Natural killer cell treated with Interleukin-12 subunit alpha and Interleukin-12 subunit beta and Interleukin-15 and Interleukin-18, amount 100 ng/mL, for 72 hours (primary cell): ENCODE data around the gene CX3CR1. TPM values are rescaled to one million over a fixed set of nuclear protein-coding genes. Genes with fewer than 3 reads are reported as not detected.
A peak's percentile ranks its signal among the peaks of the same experiment; 100 is the strongest.

Experiments used
- ATAC-seq, 2 donors: fragments of 150-1000 bp; cut with Tn5 transposase in 1 of 2; sonication (Bioruptor Pico), chemical (Tn5 transposase) in 1 of 2; 2 replicates each; pipeline ENCODE4 v1.10.0; 2021
- DNase-seq: peaks from one replicate; pipeline ENCODE4 v3.0.0; 2022; ENCODE audit warnings: low spot score
- H3K27ac Mint-ChIP-seq, 2 donors: 1 replicate in 1 of 2; 2 replicates in 1 of 2; pipeline ENCODE4 v1.8.0; 2022; ENCODE audit warnings: mixed read lengths in 2 of 2, mild to moderate bottlenecking in 1 of 2, moderate library complexity in 1 of 2
- H3K27me3 Mint-ChIP-seq, 2 donors: 1 replicate in 1 of 2; 2 replicates in 1 of 2; pipeline ENCODE4 v1.8.0; 2022; ENCODE audit warnings: mixed read lengths in 2 of 2
- H3K36me3 Mint-ChIP-seq: one replicate; pipeline ENCODE4 v1.8.0; 2022; ENCODE audit warnings: mixed read lengths
- H3K4me1 Mint-ChIP-seq, 2 donors: 1 replicate in 1 of 2; 2 replicates in 1 of 2; pipeline ENCODE4 v1.8.0; 2022; ENCODE audit warnings: low read depth in 2 of 2, mixed read lengths in 2 of 2, mild to moderate bottlenecking in 1 of 2
- H3K4me3 Mint-ChIP-seq: one replicate; pipeline ENCODE4 v1.8.0; 2022; ENCODE audit warnings: mixed read lengths
- H3K9me3 Mint-ChIP-seq: 2 replicates; pipeline ENCODE4 v1.8.0; 2022; ENCODE audit warnings: mixed read lengths
- total RNA-seq, 2 donors: library from RNA; stranded (reverse); gene quantifications; one replicate each; pipeline ENCODE4 v1.2.3, GENCODE V29; 2022

CX3CR1 gene
- total RNA-seq, 2 donors from 2014 or later, result 5.8 to 18.4 TPM

- Mint-ChIP-seq H3K9me3 (no peaks in the 10 kb centered on the region), H3K4me3 (no peak overlapping the region), H3K27me3 (no peaks in the 10 kb centered on the region), H3K36me3 (no peaks in the 10 kb centered on the region), H3K4me1 (peaks cover 42 to 45% of the 10 kb centered on the region in 2 donors), H3K27ac (peak overlapping the region; percentile 53 to 71)
- ATAC-seq (no peak), DNase-seq (no peak)
Observed at GRCh38 chr3:39287216-39288164, 7.7 kb upstream of the CX3CR1 start.

- ATAC-seq (no peak), DNase-seq (no peak)
- no peak overlapping the region for H3K27ac Mint-ChIP-seq
- H3K4me3 Mint-ChIP-seq, result no peak overlapping the region
- no peaks in the 10 kb centered on the region for H3K9me3 Mint-ChIP-seq
- peaks cover 45 to 50% of the 10 kb centered on the region in 2 donors for H3K4me1 Mint-ChIP-seq
- H3K27me3 Mint-ChIP-seq, result no peaks in the 10 kb centered on the region
- no peaks in the 10 kb centered on the region for H3K36me3 Mint-ChIP-seq
Observed at GRCh38 chr3:39286771-39287170, 6.9 kb upstream of the CX3CR1 start.

- no peak overlapping the region for H3K4me3 Mint-ChIP-seq
- H3K27me3 Mint-ChIP-seq, result no peaks in the 10 kb centered on the region
- ATAC-seq (no peak), DNase-seq (no peak)
- no peaks in the 10 kb centered on the region for H3K36me3 Mint-ChIP-seq
- no peak overlapping the region for H3K27ac Mint-ChIP-seq
- H3K4me1 Mint-ChIP-seq, result peaks cover 58 to 60% of the 10 kb centered on the region in 2 donors
- no peaks in the 10 kb centered on the region for H3K9me3 Mint-ChIP-seq
Observed at GRCh38 chr3:39285332-39285731, 5.5 kb upstream of the CX3CR1 start.

- no peaks in the 10 kb centered on the region for H3K9me3 Mint-ChIP-seq
- ATAC-seq (no peak), DNase-seq (no peak)
- H3K4me1 Mint-ChIP-seq, result peaks cover 58 to 61% of the 10 kb centered on the region in 2 donors
- peak overlapping the region; percentile 38 for H3K4me3 Mint-ChIP-seq
- H3K36me3 Mint-ChIP-seq, result no peaks in the 10 kb centered on the region
- H3K27me3 Mint-ChIP-seq, result no peaks in the 10 kb centered on the region
- H3K27ac Mint-ChIP-seq, result peak overlapping the region; percentile 53 to 76
Observed at GRCh38 chr3:39284457-39284881, 4.6 kb upstream of the CX3CR1 start.

GRCh38 chr3:39282057-39282456 lies 2.2 kb upstream of the CX3CR1 start:
- peaks cover 62% of the 10 kb centered on the region in 2 donors for H3K4me1 Mint-ChIP-seq
- no peak for ATAC-seq
- H3K4me3 Mint-ChIP-seq, result peak overlapping the region; percentile 94
- no peaks in the 10 kb centered on the region for H3K9me3 Mint-ChIP-seq
- no peak for DNase-seq
- H3K27ac Mint-ChIP-seq, result peak overlapping the region; percentile 94 to 97
- H3K27me3 Mint-ChIP-seq, result no peaks in the 10 kb centered on the region
- H3K36me3 Mint-ChIP-seq, result no peaks in the 10 kb centered on the region

GRCh38 chr3:39281533-39281932 lies 1.7 kb upstream of the CX3CR1 start:
- DNase-seq (no peak), ATAC-seq (peak in 1 of 2 donors; percentile 50)
- H3K36me3 Mint-ChIP-seq, result no peaks in the 10 kb centered on the region
- H3K4me3 Mint-ChIP-seq, result peak overlapping the region; percentile 94
- peak overlapping the region; percentile 94 to 97 for H3K27ac Mint-ChIP-seq
- no peaks in the 10 kb centered on the region for H3K9me3 Mint-ChIP-seq
- peaks cover 67% of the 10 kb centered on the region in 2 donors for H3K4me1 Mint-ChIP-seq
- no peaks in the 10 kb centered on the region for H3K27me3 Mint-ChIP-seq

- Mint-ChIP-seq H3K27ac (peak overlapping the region; percentile 94 to 97), H3K27me3 (no peaks in the 10 kb centered on the region), H3K36me3 (no peaks in the 10 kb centered on the region), H3K4me3 (peak overlapping the region; percentile 94), H3K9me3 (no peaks in the 10 kb centered on the region), H3K4me1 (peaks cover 76 to 77% of the 10 kb centered on the region in 2 donors)
- DNase-seq, result no peak
- ATAC-seq, result peak in 1 of 2 donors; percentile 24
Observed at GRCh38 chr3:39280571-39280970, 735 bp upstream of the CX3CR1 start.

GRCh38 chr3:39278616-39278935 lies 1.3 kb downstream of the CX3CR1 start:
- Mint-ChIP-seq H3K36me3 (no peaks in the 10 kb centered on the region), H3K4me1 (peaks cover 79 to 84% of the 10 kb centered on the region in 2 donors), H3K9me3 (no peaks in the 10 kb centered on the region), H3K27ac (peak overlapping the region; percentile 94 to 97), H3K27me3 (no peaks in the 10 kb centered on the region), H3K4me3 (peak overlapping the region; percentile 94)
- DNase-seq (no peak), ATAC-seq (no peak)

- H3K27ac Mint-ChIP-seq, result peak overlapping the region; percentile 94 to 97
- ATAC-seq (no peak), DNase-seq (no peak)
- H3K36me3 Mint-ChIP-seq, result no peaks in the 10 kb centered on the region
- H3K9me3 Mint-ChIP-seq, result no peaks in the 10 kb centered on the region
- H3K4me3 Mint-ChIP-seq, result peak overlapping the region; percentile 94
- H3K4me1 Mint-ChIP-seq, result peaks cover 79 to 81% of the 10 kb centered on the region in 2 donors
- no peaks in the 10 kb centered on the region for H3K27me3 Mint-ChIP-seq
Observed at GRCh38 chr3:39277893-39278615, 1.8 kb downstream of the CX3CR1 start.

GRCh38 chr3:39276746-39277145 lies 3.1 kb downstream of the CX3CR1 start:
- ATAC-seq (no peak), DNase-seq (no peak)
- Mint-ChIP-seq H3K4me3 (peak overlapping the region; percentile 94), H3K4me1 (peaks cover 81 to 84% of the 10 kb centered on the region in 2 donors), H3K27ac (peak overlapping the region; percentile 94 to 97), H3K27me3 (no peaks in the 10 kb centered on the region), H3K9me3 (no peaks in the 10 kb centered on the region), H3K36me3 (peaks cover 5% of the 10 kb centered on the region)

GRCh38 chr3:39275963-39276593 lies 3.8 kb downstream of the CX3CR1 start:
- H3K4me1 Mint-ChIP-seq, result peaks cover 81 to 84% of the 10 kb centered on the region in 2 donors
- peak overlapping the region; percentile 94 to 97 for H3K27ac Mint-ChIP-seq
- no peaks in the 10 kb centered on the region for H3K9me3 Mint-ChIP-seq
- H3K36me3 Mint-ChIP-seq, result peaks cover 5% of the 10 kb centered on the region
- no peak for DNase-seq
- H3K27me3 Mint-ChIP-seq, result no peaks in the 10 kb centered on the region
- ATAC-seq, result no peak
- H3K4me3 Mint-ChIP-seq, result peak overlapping the region; percentile 94

- no peak for ATAC-seq
- Mint-ChIP-seq H3K9me3 (no peaks in the 10 kb centered on the region), H3K4me1 (peaks cover 80 to 83% of the 10 kb centered on the region in 2 donors), H3K36me3 (peaks cover 5% of the 10 kb centered on the region), H3K4me3 (peak overlapping the region; percentile 94), H3K27ac (peak overlapping the region; percentile 94 to 97), H3K27me3 (no peaks in the 10 kb centered on the region)
- no peak for DNase-seq
Observed at GRCh38 chr3:39275052-39275451, 4.8 kb downstream of the CX3CR1 start.

- Mint-ChIP-seq H3K36me3 (peaks cover 5% of the 10 kb centered on the region), H3K27ac (peak overlapping the region; percentile 94 to 97), H3K4me3 (peak overlapping the region; percentile 53), H3K4me1 (peaks cover 80 to 83% of the 10 kb centered on the region in 2 donors), H3K27me3 (no peaks in the 10 kb centered on the region), H3K9me3 (no peaks in the 10 kb centered on the region)
- no peak for ATAC-seq
- DNase-seq, result no peak
Observed at GRCh38 chr3:39273119-39273518, 6.7 kb downstream of the CX3CR1 start.
